HepG2 (cell line): ENCODE data around the gene TMEM198. TPM values are rescaled to one million over a fixed set of nuclear protein-coding genes. Genes with fewer than 3 reads are reported as not detected.

Source experiments
- LCORL ChIP-seq, 2 experiments: fragments of 450-650 bp in 1 of 2; sonication (generic) in 1 of 2; formaldehyde crosslinking in 1 of 2; IDR thresholded peaks; 2 replicates each; pipeline versions ENCODE4 v1.5.0 to v1.6.1; 2017 to 2020; ENCODE audit warnings: antibody characterized with exemption in 1 of 2, missing genetic modification reagents in 1 of 2
- MAFK ChIP-seq, 2 experiments: IDR thresholded peaks in 1 of 2; conservative IDR thresholded peaks in 1 of 2; 2 replicates each; pipeline ENCODE4 v1.6.1; 2011; ENCODE audit warnings: improper control_type of control experiment in 2 of 2, low read length in 2 of 2
- NAIF1 ChIP-seq: sonication (generic); formaldehyde crosslinking; IDR thresholded peaks from 2 replicates; pipeline ENCODE4 v1.5.0; 2020; ENCODE audit warnings: mild to moderate bottlenecking, missing genetic modification reagents, borderline replicate concordance
- NPAS2 ChIP-seq: sonication (generic); formaldehyde crosslinking; IDR thresholded peaks from 2 replicates; pipeline ENCODE4 v1.8.0; 2022; ENCODE audit warnings: mild to moderate bottlenecking, missing genetic modification reagents, borderline replicate concordance
- PAF1 ChIP-seq: IDR thresholded peaks from 2 replicates; pipeline ENCODE4 v1.6.1; 2016; ENCODE audit warnings: missing genetic modification reagents, missing compliant biosample characterization
- PAWR ChIP-seq: sonication (generic); formaldehyde crosslinking; IDR thresholded peaks from 2 replicates; pipeline ENCODE4 v1.4.0; 2020; ENCODE audit warnings: missing genetic modification reagents, mild to moderate bottlenecking, borderline replicate concordance
- PCBP2 ChIP-seq: fragments of 200-400 bp; formaldehyde crosslinking; optimal IDR thresholded peaks from 2 replicates; pipeline ENCODE3; 2018; ENCODE audit warnings: low read length, low read depth; ENCODE audit not compliant: poor library complexity, severe bottlenecking
- PHB2 ChIP-seq: fragments of 450-650 bp; IDR thresholded peaks from 2 replicates; pipeline ENCODE4 v1.6.1; 2018; ENCODE audit not compliant: partially characterized antibody
- POGZ ChIP-seq: sonication (generic); formaldehyde crosslinking; IDR thresholded peaks from 2 replicates; pipeline ENCODE4 v1.4.0; 2020; ENCODE audit warnings: mild to moderate bottlenecking, missing genetic modification reagents
- ZFP36 ChIP-seq: fragments of 150-350 bp; IDR thresholded peaks from 2 replicates; pipeline ENCODE4 v1.6.1; 2018; ENCODE audit warnings: borderline replicate concordance, low read length, low read depth; ENCODE audit not compliant: partially characterized antibody
- ZNF367 ChIP-seq: sonication (generic); formaldehyde crosslinking; IDR thresholded peaks from 2 replicates; pipeline ENCODE4 v1.4.0; 2020; ENCODE audit warnings: missing genetic modification reagents, borderline replicate concordance
- ZNF530 ChIP-seq: sonication (generic); formaldehyde crosslinking; IDR thresholded peaks from 2 replicates; pipeline ENCODE4 v1.5.0; 2020; ENCODE audit warnings: low read depth, mild to moderate bottlenecking, missing genetic modification reagents
- ZNF550 ChIP-seq: sonication (generic); formaldehyde crosslinking; IDR thresholded peaks from 2 replicates; pipeline ENCODE4 v1.4.0; 2020; ENCODE audit warnings: mild to moderate bottlenecking, missing genetic modification reagents, borderline replicate concordance
- ZNF572 ChIP-seq: sonication (generic); formaldehyde crosslinking; IDR thresholded peaks from 2 replicates; pipeline ENCODE4 v1.5.1; 2020; ENCODE audit warnings: mild to moderate bottlenecking, missing genetic modification reagents
- ZNF75D ChIP-seq: sonication (generic); formaldehyde crosslinking; IDR thresholded peaks from 2 replicates; pipeline ENCODE4 v1.8.1; 2023; ENCODE audit warnings: missing genetic modification reagents, mild to moderate bottlenecking, borderline replicate concordance
- ZNF776 ChIP-seq: sonication (generic); formaldehyde crosslinking; IDR thresholded peaks from 2 replicates; pipeline ENCODE4 v1.4.0; 2020; ENCODE audit warnings: mild to moderate bottlenecking, missing genetic modification reagents
- ZNF782 ChIP-seq: sonication (generic); formaldehyde crosslinking; IDR thresholded peaks from 2 replicates; pipeline ENCODE4 v1.4.0; 2020; ENCODE audit warnings: missing genetic modification reagents, mild to moderate bottlenecking, borderline replicate concordance
- ZSCAN20 ChIP-seq: sonication (generic); formaldehyde crosslinking; IDR thresholded peaks from 2 replicates; pipeline ENCODE4 v1.4.0; 2020; ENCODE audit warnings: missing genetic modification reagents, mild to moderate bottlenecking, borderline replicate concordance
- polyA plus RNA-seq, 8 experiments: library from polyadenylated mRNA; depleted of rRNA in 3 of 8; stranded (reverse) in 7 of 8; unstranded in 1 of 8; fragments of >200 nt; fragmentation: Illumina TruSeq in 4 of 8; extraction: Trizol in 4 of 8; gene quantifications; 2 replicates each; pipeline versions ENCODE4 v1.2.1 to v1.2.3, GENCODE V29; 2011 to 2016; ENCODE audit warnings: low read depth in 4 of 8, missing spikeins in 1 of 8, mixed read lengths in 1 of 8; ENCODE audit not compliant: insufficient read depth in 1 of 8
- total RNA-seq, 5 experiments: library from RNA; depleted of rRNA; stranded (reverse); fragments of >200 nt; fragmentation: Illumina TruSeq; extraction: Trizol; gene quantifications; 2 replicates each; pipeline ENCODE4 v1.2.3, GENCODE V29; 2016; ENCODE audit warnings: low read depth in 1 of 5
- TF ChIP-seq, protein P1 (sequence below): sonication (generic); formaldehyde crosslinking; IDR thresholded peaks from 2 replicates; pipeline ENCODE4 v1.5.1; 2020; ENCODE audit warnings: missing genetic modification reagents, mild to moderate bottlenecking, borderline replicate concordance
- TF ChIP-seq, protein P2 (sequence below): sonication (generic); formaldehyde crosslinking; IDR thresholded peaks from 2 replicates; pipeline ENCODE4 v1.4.0; 2020; ENCODE audit warnings: mild to moderate bottlenecking, missing genetic modification reagents
- TF ChIP-seq, protein P3 (sequence below): sonication (generic); formaldehyde crosslinking; IDR thresholded peaks from 2 replicates; pipeline ENCODE4 v1.8.1; 2023; ENCODE audit warnings: mild to moderate bottlenecking, missing genetic modification reagents
- TF ChIP-seq, protein P4 (sequence below): sonication (generic); formaldehyde crosslinking; IDR thresholded peaks from 2 replicates; pipeline ENCODE4 v1.8.1; 2023; ENCODE audit warnings: missing genetic modification reagents, mild to moderate bottlenecking, borderline replicate concordance

TMEM198 gene
- total and polyA plus RNA-seq, 2 of the 13 experiments (the other 11 are each of a cell fraction or from before 2014, with no cell fraction given): 17.3 to 23.5 TPM

DNA sequence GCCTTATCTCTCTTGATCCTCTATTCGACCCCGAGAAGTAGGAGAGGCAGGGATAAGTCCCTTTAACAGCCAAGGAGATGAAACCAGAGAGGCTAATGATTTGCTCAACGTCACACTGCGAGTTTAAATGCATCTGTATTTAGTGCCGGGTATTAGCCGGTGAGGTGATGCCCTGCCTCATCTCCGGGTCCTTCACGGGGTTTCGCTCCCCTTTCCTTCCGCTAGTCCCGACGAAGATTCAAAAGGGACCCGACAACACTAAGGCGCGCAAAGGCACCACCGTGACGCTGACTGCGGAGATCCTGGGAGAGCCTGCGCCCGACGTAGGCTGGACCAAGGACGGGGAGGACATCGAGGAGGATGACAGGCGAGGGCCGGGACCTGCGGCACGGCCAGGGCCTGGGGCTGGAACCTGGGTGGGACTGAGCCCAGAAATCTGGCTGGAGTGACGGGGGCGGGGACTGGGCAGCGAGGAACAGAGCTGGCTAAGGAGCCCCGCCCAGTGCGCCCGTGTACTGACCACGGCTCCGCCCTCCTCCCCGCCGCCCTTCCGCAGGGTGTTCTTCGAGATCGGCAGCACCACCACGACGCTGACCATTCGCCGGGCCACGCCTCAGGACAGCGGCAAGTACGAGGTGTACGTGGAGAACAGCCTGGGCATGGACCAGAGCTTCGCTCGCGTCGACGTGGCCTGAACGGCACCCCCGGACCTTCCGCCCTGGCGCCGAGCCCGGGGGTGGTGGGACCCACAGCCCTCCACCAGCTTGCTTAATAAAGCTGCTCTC is 46.1 kb upstream of the TMEM198 start (continued):
- TF ChIP-seq, protein P1, sequence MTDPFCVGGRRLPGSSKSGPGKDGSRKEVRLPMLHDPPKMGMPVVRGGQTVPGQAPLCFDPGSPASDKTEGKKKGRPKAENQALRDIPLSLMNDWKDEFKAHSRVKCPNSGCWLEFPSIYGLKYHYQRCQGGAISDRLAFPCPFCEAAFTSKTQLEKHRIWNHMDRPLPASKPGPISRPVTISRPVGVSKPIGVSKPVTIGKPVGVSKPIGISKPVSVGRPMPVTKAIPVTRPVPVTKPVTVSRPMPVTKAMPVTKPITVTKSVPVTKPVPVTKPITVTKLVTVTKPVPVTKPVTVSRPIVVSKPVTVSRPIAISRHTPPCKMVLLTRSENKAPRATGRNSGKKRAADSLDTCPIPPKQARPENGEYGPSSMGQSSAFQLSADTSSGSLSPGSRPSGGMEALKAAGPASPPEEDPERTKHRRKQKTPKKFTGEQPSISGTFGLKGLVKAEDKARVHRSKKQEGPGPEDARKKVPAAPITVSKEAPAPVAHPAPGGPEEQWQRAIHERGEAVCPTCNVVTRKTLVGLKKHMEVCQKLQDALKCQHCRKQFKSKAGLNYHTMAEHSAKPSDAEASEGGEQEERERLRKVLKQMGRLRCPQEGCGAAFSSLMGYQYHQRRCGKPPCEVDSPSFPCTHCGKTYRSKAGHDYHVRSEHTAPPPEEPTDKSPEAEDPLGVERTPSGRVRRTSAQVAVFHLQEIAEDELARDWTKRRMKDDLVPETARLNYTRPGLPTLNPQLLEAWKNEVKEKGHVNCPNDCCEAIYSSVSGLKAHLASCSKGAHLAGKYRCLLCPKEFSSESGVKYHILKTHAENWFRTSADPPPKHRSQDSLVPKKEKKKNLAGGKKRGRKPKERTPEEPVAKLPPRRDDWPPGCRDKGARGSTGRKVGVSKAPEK (CRISPR knock-in tag): no peak
- no peak for TF ChIP-seq ZNF572 (CRISPR knock-in tag)
- TF ChIP-seq ZNF75D (CRISPR knock-in tag): no peak
- no peak for TF ChIP-seq PAF1 (CRISPR knock-in tag)
- TF ChIP-seq POGZ (CRISPR knock-in tag): no peak
- TF ChIP-seq ZNF530 (CRISPR knock-in tag): no peak
- no peak for TF ChIP-seq MAFK (conservative IDR thresholded peaks at IDR 0.05 in 1 of 2, IDR thresholded peaks at IDR 0.05 in 1 of 2; ENCODE audit: low read length in 2 of 2)
- TF ChIP-seq, protein P2, sequence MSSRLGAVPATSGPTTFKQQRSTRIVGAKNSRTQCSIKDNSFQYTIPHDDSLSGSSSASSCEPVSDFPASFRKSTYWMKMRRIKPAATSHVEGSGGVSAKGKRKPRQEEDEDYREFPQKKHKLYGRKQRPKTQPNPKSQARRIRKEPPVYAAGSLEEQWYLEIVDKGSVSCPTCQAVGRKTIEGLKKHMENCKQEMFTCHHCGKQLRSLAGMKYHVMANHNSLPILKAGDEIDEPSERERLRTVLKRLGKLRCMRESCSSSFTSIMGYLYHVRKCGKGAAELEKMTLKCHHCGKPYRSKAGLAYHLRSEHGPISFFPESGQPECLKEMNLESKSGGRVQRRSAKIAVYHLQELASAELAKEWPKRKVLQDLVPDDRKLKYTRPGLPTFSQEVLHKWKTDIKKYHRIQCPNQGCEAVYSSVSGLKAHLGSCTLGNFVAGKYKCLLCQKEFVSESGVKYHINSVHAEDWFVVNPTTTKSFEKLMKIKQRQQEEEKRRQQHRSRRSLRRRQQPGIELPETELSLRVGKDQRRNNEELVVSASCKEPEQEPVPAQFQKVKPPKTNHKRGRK (CRISPR knock-in tag): peak; percentile 72; the same call in 1 of the 2 replicates
- TF ChIP-seq ZNF776 (CRISPR knock-in tag): peak; percentile 60; the same call in 1 of the 2 replicates
- TF ChIP-seq, protein P3, sequence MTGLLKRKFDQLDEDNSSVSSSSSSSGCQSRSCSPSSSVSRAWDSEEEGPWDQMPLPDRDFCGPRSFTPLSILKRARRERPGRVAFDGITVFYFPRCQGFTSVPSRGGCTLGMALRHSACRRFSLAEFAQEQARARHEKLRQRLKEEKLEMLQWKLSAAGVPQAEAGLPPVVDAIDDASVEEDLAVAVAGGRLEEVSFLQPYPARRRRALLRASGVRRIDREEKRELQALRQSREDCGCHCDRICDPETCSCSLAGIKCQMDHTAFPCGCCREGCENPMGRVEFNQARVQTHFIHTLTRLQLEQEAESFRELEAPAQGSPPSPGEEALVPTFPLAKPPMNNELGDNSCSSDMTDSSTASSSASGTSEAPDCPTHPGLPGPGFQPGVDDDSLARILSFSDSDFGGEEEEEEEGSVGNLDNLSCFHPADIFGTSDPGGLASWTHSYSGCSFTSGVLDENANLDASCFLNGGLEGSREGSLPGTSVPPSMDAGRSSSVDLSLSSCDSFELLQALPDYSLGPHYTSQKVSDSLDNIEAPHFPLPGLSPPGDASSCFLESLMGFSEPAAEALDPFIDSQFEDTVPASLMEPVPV (CRISPR knock-in tag): no peak; the same call in 1 of the 2 replicates
- TF ChIP-seq PHB2: no peak
- no peak; the same call in 1 of the 2 replicates for TF ChIP-seq ZNF550 (CRISPR knock-in tag)
- no peak for TF ChIP-seq ZNF367
- no peak for TF ChIP-seq PCBP2
- TF ChIP-seq LCORL (IDR thresholded peaks at IDR 0.05): no peak
- no peak for TF ChIP-seq LCORL (CRISPR knock-in tag; IDR thresholded peaks at IDR 0.05)
- 0 out of 2 replicates have a peak, but pooled peaks have one; percentile 65 for TF ChIP-seq PAWR (CRISPR knock-in tag)
- TF ChIP-seq ZNF782: no peak
- TF ChIP-seq ZSCAN20 (CRISPR knock-in tag): no peak
- TF ChIP-seq ZFP36: no peak
- TF ChIP-seq NPAS2 (CRISPR knock-in tag): no peak
- TF ChIP-seq NAIF1 (CRISPR knock-in tag): no peak; the same call in 1 of the 2 replicates
- TF ChIP-seq, protein P4, sequence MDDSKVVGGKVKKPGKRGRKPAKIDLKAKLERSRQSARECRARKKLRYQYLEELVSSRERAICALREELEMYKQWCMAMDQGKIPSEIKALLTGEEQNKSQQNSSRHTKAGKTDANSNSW (CRISPR knock-in tag): no peak; the same call in 1 of the 2 replicates
